ENCODE measurements around the gene ZC3HAV1.

The ZC3HAV1 gene

GRCh38 chr7:139109188-139109982 lies at the start of gene ZC3HAV1:
Gene ZC3HAV1 (minus strand): TSS chr7:139109720. CDS start chr7:139109331, 389 bp downstream.
- H3K4me3 ChIP-seq (ENCODE audit: low read depth in 1 of 2, low read length in 1 of 2) = peak within 1 kb of the TSS; percentile 79 to 85
- peaks cover 33 to 42% of the 10 kb centered on the region in 2 experiments for H3K4me1 ChIP-seq (ENCODE audit: control insufficient read depth in 1 of 2, insufficient read depth in 1 of 2, low read depth in 1 of 2, low read length in 1 of 2)

GRCh38 chr7:139153832-139154231 lies 44.3 kb upstream of the ZC3HAV1 start:
- TF ChIP-seq CTCF (IDR thresholded peaks at IDR 0.05) = no peak
- Histone ChIP-seq H3K27ac (no peak overlapping the region), H3K4me3 (ENCODE audit: low read depth in 1 of 2, low read length in 1 of 2) (no peak overlapping the region), H3K4me1 (ENCODE audit: control insufficient read depth in 1 of 2, insufficient read depth in 1 of 2, low read depth in 1 of 2, low read length in 1 of 2) (no peaks in the 10 kb centered on the region), H3K36me3 (no peaks in the 10 kb centered on the region), H3K9me3 (no peaks in the 10 kb centered on the region), H3K27me3 (no peaks in the 10 kb centered on the region)

More at GRCh38 chr7:139109188-139109982, at the start of gene ZC3HAV1:
- Histone ChIP-seq H3K27me3 (no peaks in the 10 kb centered on the region), H3K36me3 (no peaks in the 10 kb centered on the region), H3K27ac (peak within 1 kb of the TSS; percentile 94), H3K9me3 (no peaks in the 10 kb centered on the region)
- TF ChIP-seq CTCF (IDR thresholded peaks at IDR 0.05) = peak; percentile 19

GRCh38 chr7:139152149-139152548 lies 42.6 kb upstream of the ZC3HAV1 start:
- H3K36me3 ChIP-seq = no peaks in the 10 kb centered on the region
- no peak overlapping the region for H3K27ac ChIP-seq
- H3K4me3 ChIP-seq (ENCODE audit: low read depth in 1 of 2, low read length in 1 of 2) = no peak overlapping the region
- H3K27me3 ChIP-seq = no peaks in the 10 kb centered on the region
- no peaks in the 10 kb centered on the region for H3K9me3 ChIP-seq
- TF ChIP-seq CTCF (IDR thresholded peaks at IDR 0.05) = no peak
- H3K4me1 ChIP-seq (ENCODE audit: control insufficient read depth in 1 of 2, insufficient read depth in 1 of 2, low read depth in 1 of 2, low read length in 1 of 2) = no peaks in the 10 kb centered on the region

- Histone ChIP-seq H3K4me3 (ENCODE audit: low read depth in 1 of 2, low read length in 1 of 2) (no peak overlapping the region), H3K9me3 (no peaks in the 10 kb centered on the region), H3K27ac (no peak overlapping the region), H3K27me3 (no peaks in the 10 kb centered on the region), H3K4me1 (ENCODE audit: control insufficient read depth in 1 of 2, insufficient read depth in 1 of 2, low read depth in 1 of 2, low read length in 1 of 2) (peaks cover 14 to 15% of the 10 kb centered on the region in 2 experiments), H3K36me3 (no peaks in the 10 kb centered on the region)
- no peak for TF ChIP-seq CTCF (IDR thresholded peaks at IDR 0.05)
These were observed 29.6 kb upstream of the ZC3HAV1 start for GRCh38 chr7:139139150-139139549.

GRCh38 chr7:139133335-139134139 lies 24.0 kb upstream of the ZC3HAV1 start:
- Histone ChIP-seq H3K9me3 (no peaks in the 10 kb centered on the region), H3K27ac (peak overlapping the region; percentile 88), H3K4me3 (ENCODE audit: low read depth in 1 of 2, low read length in 1 of 2) (peak overlapping the region; percentile 69 to 71), H3K27me3 (no peaks in the 10 kb centered on the region), H3K36me3 (no peaks in the 10 kb centered on the region), H3K4me1 (ENCODE audit: control insufficient read depth in 1 of 2, insufficient read depth in 1 of 2, low read depth in 1 of 2, low read length in 1 of 2) (peaks cover 50 to 56% of the 10 kb centered on the region in 2 experiments)
- TF ChIP-seq CTCF (IDR thresholded peaks at IDR 0.05) = no peak
